WTC11 (cell line): Measurements from ENCODE around the gene BTBD9.

Experiments
- ATF2 ChIP-seq: sonication (generic); formaldehyde crosslinking; IDR thresholded peaks from 2 replicates; pipeline ENCODE4 v1.8.1; 2022; ENCODE audit warnings: low read depth, missing genetic modification reagents, borderline replicate concordance
- CBFB ChIP-seq: sonication (generic); formaldehyde crosslinking; IDR thresholded peaks from 2 replicates; pipeline ENCODE4 v1.8.1; 2022; ENCODE audit warnings: mild to moderate bottlenecking, low read depth, missing genetic modification reagents
- CREB1 ChIP-seq: sonication (generic); formaldehyde crosslinking; IDR thresholded peaks from 2 replicates; pipeline ENCODE4 v1.8.0; 2023; ENCODE audit warnings: mild to moderate bottlenecking, missing genetic modification reagents
- CTCF ChIP-seq: fragments of 200-600 bp; IDR thresholded peaks from 2 replicates; pipeline ENCODE4 v1.8.0; 2022; ENCODE audit warnings: antibody characterized with exemption
- FOXJ3 ChIP-seq: sonication (generic); formaldehyde crosslinking; IDR thresholded peaks from 2 replicates; pipeline ENCODE4 v1.9.0; 2021; ENCODE audit warnings: missing genetic modification reagents, mild to moderate bottlenecking, borderline replicate concordance
- MYBL2 ChIP-seq: sonication (generic); formaldehyde crosslinking; IDR thresholded peaks from 2 replicates; pipeline ENCODE4 v1.8.1; 2023; ENCODE audit warnings: mild to moderate bottlenecking, moderate library complexity, missing genetic modification reagents
- NR2C2 ChIP-seq: sonication (generic); formaldehyde crosslinking; IDR thresholded peaks from 2 replicates; pipeline ENCODE4 v1.8.0; 2022; ENCODE audit warnings: mild to moderate bottlenecking, missing genetic modification reagents
- ZBTB21 ChIP-seq: sonication (generic); formaldehyde crosslinking; IDR thresholded peaks from 2 replicates; pipeline ENCODE4 v1.8.1; 2023; ENCODE audit warnings: mild to moderate bottlenecking, missing genetic modification reagents, borderline replicate concordance
- TF ChIP-seq, protein P1 (sequence below): sonication (generic); formaldehyde crosslinking; IDR thresholded peaks from 2 replicates; pipeline ENCODE4 v1.8.0; 2022; ENCODE audit warnings: mild to moderate bottlenecking, missing genetic modification reagents
- TF ChIP-seq, protein P2 (sequence below): sonication (generic); formaldehyde crosslinking; IDR thresholded peaks from 2 replicates; pipeline ENCODE4 v1.8.1; 2023; ENCODE audit warnings: mild to moderate bottlenecking, missing genetic modification reagents, moderate library complexity
- TF ChIP-seq, protein P3 (sequence below): sonication (generic); formaldehyde crosslinking; IDR thresholded peaks from 2 replicates; pipeline ENCODE4 v1.8.0; 2022; ENCODE audit warnings: mild to moderate bottlenecking, missing genetic modification reagents

- TF ChIP-seq FOXJ3 (CRISPR knock-in tag) (no peak), ZBTB21 (CRISPR knock-in tag) (no peak), CTCF (no peak), MYBL2 (CRISPR knock-in tag) (no peak), CBFB (CRISPR knock-in tag) (no peak), NR2C2 (no peak), CREB1 (CRISPR knock-in tag) (no peak), ATF2 (CRISPR knock-in tag) (no peak)
- TF ChIP-seq, protein P1, sequence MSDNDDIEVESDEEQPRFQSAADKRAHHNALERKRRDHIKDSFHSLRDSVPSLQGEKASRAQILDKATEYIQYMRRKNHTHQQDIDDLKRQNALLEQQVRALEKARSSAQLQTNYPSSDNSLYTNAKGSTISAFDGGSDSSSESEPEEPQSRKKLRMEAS (CRISPR knock-in tag) = no peak
- TF ChIP-seq, protein P2, sequence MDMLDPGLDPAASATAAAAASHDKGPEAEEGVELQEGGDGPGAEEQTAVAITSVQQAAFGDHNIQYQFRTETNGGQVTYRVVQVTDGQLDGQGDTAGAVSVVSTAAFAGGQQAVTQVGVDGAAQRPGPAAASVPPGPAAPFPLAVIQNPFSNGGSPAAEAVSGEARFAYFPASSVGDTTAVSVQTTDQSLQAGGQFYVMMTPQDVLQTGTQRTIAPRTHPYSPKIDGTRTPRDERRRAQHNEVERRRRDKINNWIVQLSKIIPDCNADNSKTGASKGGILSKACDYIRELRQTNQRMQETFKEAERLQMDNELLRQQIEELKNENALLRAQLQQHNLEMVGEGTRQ (CRISPR knock-in tag) = no peak
- TF ChIP-seq, protein P3, sequence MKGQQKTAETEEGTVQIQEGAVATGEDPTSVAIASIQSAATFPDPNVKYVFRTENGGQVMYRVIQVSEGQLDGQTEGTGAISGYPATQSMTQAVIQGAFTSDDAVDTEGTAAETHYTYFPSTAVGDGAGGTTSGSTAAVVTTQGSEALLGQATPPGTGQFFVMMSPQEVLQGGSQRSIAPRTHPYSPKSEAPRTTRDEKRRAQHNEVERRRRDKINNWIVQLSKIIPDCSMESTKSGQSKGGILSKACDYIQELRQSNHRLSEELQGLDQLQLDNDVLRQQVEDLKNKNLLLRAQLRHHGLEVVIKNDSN = no peak
Measured at GRCh38 chr6:38407192-38407591, 232.5 kb downstream of the BTBD9 start.
